Astrocyte (in vitro differentiated cells and primary cell): ENCODE data around the gene GLIPR2.

ENCODE experiments used
- EZH2 ChIP-seq: IDR thresholded peaks from 2 replicates; pipeline ENCODE4 v1.6.1; 2012; ENCODE audit warnings: mild to moderate bottlenecking, low read length, inconsistent platforms; ENCODE audit not compliant: insufficient read depth
- TF ChIP-seq, protein P1 (sequence below): IDR thresholded peaks from 2 replicates; pipeline ENCODE4 v1.5.1; 2011; ENCODE audit warnings: low read depth, mild to moderate bottlenecking, inconsistent platforms, low read length, moderate library complexity; ENCODE audit not compliant: insufficient read depth

GRCh38 chr9:36128349-36128748 is 8.2 kb upstream of the GLIPR2 start:
- TF ChIP-seq, protein P1, sequence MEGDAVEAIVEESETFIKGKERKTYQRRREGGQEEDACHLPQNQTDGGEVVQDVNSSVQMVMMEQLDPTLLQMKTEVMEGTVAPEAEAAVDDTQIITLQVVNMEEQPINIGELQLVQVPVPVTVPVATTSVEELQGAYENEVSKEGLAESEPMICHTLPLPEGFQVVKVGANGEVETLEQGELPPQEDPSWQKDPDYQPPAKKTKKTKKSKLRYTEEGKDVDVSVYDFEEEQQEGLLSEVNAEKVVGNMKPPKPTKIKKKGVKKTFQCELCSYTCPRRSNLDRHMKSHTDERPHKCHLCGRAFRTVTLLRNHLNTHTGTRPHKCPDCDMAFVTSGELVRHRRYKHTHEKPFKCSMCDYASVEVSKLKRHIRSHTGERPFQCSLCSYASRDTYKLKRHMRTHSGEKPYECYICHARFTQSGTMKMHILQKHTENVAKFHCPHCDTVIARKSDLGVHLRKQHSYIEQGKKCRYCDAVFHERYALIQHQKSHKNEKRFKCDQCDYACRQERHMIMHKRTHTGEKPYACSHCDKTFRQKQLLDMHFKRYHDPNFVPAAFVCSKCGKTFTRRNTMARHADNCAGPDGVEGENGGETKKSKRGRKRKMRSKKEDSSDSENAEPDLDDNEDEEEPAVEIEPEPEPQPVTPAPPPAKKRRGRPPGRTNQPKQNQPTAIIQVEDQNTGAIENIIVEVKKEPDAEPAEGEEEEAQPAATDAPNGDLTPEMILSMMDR, result no peak
- TF ChIP-seq EZH2, result no peak
